ENCODE measurements around the gene GLCCI1.
"Not testable (repeated sequence)": the region's sequence is repeated elsewhere in the genome, so short reads cannot be mapped to it uniquely, and the experiment has no call there.

The GLCCI1 gene

DNA sequence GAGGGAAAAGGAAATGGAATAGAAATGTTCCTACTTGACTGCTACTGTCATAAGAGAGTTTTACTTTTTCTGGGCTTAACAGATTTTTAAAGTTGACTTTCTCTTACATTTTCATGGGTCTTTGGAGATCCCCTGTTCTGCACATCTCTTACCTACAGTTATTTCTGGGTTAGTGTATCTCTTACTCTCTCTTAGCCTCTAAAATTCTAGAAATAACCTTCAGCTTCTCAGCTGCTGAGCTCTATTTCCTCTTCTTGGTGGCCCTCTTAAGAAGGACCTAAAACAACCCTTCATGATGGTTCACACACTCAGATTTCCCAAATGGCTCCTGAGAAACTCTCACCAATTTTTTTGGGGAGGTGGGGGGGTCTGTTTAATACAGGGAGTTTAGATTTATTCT lies 79.5 kb downstream of the GLCCI1 start:
- not testable (repeated sequence) for DNase-seq

DNA sequence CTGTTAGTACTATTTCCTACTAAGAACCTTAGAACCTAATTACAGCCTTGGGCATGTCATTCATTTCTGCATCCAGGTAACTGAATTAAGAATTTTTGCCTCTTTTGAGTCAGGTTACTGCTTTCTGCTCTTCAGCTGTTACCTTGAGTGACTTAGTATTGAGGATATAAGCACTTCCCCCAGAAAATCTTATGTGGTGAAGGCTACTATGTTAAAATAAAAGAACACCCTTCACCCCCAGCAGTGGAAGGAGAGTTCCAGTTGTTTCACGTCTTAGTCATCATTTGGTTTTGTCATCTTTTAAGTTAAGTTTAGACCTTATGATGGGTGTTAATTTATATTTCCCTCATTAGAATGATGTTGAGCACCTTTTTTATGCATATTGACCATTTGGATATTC lies 82.8 kb downstream of the GLCCI1 start:
- DNase-seq = no peak

DNA sequence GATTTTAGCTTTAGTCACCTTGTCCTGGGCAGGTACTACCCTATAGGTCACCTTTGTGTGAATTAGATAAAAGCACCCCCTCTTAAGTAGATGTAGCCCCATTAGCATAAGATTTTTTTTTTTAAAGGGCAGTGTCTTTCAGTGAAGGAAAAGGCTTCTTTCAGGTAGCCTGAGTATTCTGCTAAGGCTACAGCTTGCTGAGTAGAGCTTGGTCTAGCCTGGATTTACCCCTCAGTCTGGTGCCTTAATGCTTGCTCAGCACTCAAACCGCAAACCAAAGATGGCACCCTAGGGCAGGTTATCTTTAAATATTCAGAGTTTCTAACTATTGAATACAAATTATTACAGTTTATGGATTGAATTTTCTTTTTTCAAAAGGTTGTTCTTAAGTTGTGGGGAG lies 83.4 kb downstream of the GLCCI1 start:
- DNase-seq = no peak

DNA sequence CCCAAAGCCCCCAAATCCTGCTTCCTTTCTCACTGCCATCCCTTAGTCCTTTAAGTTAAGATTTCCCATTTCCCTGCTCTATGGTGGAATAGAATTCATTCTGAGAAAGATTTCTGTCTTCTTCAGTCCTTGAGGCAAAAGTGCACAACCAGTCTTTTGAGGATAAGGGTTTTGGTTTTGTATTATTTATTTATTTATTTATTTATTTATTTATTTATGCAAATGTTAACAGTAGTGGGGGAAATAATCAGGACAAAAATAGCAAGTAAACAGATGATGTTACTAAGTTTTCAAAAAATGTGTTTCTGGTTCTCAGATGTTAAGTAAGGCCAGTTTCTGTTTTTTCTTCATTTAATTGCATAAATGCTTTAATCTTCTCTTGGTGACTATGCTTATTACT lies 84.2 kb downstream of the GLCCI1 start:
- no peak for DNase-seq

DNA sequence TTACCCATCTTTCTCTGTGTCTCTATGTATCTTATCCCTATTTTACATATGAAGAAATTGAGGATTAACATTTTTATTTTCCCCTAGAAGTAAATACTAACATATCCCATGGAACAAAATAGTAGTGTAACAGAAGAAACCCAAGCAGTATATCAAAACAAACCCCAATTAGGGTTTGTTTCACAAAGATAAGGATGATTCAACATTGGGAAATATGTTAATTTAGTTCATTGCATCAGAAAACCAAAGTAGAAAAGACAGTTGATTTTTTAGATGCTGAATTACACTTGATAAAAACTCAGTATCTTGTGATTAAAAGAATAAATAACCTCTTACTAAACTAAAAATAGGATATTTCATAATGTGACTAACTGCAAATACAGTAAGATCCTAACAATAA lies 87.8 kb downstream of the GLCCI1 start:
- DNase-seq = no peak

DNA sequence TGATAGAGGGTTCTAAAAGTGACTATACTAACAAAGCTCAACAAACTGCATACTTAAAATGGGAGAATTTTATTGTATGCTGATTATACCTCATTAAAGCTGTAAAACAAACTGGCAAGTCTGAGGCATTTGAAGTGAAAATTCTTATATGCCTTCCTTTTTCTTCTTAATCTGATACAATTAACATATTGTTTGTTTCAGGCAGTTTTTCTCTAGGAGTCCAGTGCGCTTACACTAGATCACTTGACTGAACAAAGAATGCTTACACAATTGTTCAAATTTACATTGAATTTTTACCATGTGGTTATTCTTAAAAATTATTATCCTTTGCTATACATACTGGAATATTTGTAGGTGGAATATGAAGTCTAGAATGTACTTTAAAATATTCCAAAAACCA lies 89.0 kb downstream of the GLCCI1 start:
- DNase-seq = no peak

DNA sequence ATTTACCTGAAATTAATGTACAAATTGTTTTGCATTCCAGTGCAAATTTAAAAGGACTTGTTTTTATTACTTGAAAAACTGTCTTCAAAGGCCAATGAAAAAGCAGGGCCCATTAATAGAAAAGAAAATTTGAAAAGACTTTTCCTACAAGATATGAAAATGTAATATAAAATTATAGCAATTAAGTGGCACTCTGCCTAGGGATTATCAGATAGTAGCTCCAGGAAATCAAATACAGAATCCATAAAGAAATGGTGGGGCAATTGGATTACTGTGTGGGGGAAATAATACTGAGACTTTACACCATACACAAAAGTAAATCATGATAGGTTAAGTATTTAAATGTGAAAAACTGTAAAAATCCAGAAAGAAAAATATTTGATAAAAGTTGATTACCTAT lies 89.7 kb downstream of the GLCCI1 start:
- no peak for DNase-seq

DNA sequence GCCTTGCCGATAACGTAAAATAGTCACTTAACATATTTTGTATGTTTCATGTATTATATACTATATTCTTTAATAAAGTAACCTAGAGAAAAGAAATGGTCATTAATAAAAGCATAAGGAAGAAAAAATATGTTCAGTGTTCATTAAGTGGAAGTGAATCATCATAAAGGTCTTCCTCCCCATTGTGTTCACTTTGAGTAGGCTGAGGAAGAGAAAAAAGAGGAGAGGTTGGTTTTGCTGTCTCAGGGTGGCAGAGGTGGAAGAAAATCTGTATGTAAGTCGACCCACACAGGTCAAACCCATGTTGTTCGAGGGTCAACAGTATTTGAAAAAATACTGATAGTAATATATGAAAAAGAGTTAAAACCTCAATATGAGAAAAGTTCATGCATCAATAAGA lies 90.3 kb downstream of the GLCCI1 start:
- no peak for DNase-seq

DNA sequence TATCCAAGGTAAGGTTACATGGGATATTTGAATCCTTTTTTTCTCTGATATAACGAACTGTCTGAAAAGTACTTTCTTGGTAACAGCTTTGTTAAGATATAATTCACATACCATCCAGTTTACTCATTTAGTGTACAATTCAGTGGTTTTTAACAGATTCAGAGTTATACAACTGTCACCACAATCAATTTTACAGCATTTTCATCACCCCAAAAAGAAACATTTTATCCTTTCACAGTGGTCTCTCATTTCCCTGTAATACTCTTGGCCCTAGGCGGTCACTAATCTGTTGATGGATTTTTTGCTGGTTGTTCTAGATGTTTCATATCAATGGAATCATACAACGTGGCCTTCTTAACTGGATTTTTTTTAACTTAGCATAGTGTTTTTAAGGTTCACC lies 91.6 kb downstream of the GLCCI1 start:
- DNase-seq = no peak

DNA sequence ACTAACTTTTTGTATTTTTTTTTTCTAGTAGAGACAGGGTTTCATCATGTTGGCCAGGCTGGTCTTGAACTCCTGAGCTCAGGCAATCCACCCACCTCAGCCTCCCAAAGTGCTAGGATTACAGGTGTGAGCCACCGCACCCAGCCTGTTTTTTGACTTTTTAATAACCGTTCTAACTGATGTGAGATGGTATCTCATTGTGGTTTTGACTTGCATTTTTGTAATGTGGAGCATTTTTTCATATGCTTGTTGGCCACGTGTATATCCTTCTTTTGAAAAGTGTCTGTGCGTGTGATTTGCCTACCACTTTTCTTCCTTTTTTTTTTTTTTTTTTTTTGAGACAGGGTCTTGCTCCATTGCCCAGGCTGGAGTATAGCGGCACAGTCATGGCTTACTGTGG lies 94.7 kb downstream of the GLCCI1 start:
- DNase-seq = not testable (repeated sequence)

DNA sequence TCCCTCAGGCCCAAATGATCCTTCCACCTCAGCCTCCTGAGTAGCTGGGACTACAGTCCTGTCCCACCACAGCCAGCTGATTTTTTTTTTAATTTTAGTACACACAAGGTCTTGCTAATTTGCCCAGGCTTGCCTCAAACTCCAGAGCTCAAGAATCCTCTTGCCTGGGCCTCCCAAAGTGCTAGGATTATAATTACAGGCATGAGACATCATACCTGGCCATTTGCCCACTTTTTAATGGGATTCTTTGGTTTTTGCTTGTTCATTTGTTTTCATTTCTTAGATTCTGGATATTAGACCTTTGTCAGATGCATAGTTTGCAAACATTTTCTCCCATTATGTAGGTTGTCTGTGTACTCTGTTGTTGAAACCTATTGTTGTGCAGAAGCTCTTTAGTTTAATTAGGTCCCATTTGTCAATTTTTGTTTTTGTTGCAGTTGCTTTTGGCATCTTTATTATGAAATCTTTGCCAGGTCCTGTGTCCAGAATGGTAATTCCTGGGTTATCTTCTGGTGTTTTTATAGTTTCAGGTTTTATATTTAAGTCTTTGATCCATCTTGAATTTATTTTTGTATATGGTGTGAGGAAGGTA lies 95.2 kb downstream of the GLCCI1 start:
- DNase-seq = no peak

DNA sequence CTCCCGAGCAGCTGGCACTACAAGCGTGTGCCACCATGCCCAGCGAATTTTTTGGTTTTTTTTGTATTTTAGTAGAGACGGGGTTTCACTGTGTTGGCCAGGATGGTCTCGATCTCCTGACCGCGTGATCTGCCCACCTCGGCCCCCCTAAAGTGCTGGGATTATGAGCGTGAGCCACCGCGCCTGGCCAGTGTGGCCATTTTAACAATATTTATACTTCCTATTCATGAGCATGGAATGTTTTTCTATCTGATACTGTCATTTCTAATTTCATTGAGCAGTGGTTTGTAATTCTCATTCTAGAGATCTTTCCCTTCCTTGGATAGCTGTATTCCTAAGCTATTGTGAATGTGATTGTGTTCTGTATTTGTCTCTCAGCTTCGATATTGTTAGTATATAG lies 96.2 kb downstream of the GLCCI1 start:
- no peak for DNase-seq

DNA sequence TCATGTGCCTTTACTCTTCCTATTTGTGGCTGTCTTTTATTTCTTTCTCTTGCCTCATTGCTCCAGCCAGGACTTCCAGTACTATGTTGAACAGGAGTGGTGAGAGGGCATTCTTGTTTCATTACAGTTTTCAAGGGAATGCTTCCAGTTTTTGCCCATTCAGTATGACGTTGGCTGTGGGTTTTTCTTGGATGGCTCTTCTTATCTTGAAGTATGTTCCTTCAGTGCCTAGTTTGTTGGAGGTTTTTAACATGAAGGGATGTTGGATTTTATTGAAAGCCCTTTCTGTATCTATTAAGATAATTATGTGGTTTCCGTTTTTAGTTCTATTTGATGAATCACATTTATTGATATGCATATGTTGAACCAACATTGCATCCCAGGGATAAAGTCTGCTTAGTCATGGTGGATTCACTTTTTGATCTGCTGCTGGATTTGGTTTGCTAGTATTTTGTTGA lies 96.8 kb downstream of the GLCCI1 start:
- no peak for DNase-seq

DNA sequence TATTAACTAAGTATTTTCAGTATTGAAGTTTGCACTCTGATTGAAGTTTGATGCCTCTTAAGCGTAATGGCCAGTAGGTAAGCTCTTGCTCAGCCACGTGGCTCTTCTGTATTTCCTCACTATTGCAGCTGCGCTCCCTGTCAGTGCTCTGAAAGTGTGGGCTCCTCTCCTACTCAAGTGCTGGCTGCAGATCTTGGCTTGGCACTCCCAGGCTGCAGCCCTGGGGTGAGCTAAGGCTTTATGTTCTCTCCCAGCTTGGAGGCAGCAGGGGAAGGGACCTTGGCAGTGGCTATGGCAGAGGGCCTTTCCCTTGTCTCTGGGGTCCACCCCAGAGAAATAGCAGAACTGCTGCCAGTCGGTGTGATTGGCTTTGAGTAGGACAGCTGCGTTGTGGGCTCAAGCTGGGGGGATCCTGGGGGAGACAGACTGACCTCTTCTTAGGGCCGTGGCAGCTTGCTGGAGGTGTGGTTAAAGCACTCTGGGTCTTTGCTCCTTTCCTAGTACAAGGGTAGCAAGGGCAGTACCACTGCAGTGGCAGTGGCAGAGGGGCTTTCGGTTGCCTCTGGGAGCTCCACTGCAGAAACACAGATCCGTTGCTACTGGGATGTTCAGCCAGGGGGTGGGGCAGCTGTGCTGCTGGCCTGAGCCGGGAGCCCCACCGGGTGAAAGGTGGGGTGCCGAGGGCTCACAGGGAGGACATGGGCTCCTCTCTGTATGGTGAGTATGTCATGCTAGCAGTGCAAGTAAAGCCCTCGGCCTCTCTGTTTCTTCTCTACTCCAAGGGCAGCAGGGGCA lies 100.5 kb downstream of the GLCCI1 start:
- DNase-seq = no peak

DNA sequence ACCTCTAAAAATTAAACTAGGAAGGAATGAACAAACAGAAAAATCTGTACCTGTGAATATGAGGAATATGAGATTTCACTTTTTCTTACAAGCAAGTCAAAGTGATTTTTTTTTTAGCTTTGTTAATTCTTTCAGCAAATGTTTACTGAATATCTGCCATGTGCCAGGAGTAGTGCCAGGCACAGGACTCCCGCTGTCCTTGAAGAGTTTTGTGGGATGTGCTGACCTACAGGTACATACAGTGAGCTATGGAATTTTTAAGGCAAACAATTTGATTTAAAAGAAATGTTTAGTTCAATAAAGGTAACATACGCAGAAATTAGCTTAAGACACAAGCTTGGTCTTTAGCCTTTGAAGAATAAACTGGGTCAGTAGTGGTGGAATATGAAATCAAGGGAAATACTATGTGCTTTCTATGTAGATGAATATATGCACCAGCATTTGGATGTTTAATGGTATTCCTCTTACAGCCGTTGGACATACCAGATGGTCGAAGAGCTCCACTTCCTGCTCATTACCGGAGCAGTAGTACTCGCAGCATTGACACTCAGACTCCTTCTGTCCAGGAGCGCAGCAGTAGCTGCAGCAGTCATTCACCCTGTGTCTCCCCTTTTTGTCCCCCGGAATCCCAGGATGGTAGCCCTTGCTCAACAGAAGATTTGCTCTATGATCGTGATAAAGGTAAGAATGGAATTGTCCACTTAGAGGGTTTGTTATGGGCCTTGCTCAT lies 102.0 kb downstream of the GLCCI1 start:
- no peak for DNase-seq

DNA sequence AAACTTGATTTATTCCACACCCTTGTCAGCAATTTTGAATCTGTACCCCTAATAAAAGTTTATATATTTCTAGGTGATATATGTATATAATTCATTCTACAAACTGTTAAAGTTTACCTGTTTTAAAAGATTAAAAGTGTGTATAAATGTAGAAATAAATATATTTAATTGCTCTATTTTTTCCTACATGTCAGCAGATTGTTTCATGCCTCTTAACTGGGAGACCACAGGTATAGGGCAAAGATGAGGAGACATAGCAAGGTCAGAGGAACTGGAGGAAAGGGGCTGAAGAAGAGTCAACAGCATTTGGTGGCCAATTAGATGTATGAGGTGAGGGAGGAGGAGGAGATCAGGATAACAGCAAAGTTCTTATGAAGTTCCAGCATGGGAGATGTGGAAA lies 109.8 kb downstream of the GLCCI1 start:
- DNase-seq = no peak

DNA sequence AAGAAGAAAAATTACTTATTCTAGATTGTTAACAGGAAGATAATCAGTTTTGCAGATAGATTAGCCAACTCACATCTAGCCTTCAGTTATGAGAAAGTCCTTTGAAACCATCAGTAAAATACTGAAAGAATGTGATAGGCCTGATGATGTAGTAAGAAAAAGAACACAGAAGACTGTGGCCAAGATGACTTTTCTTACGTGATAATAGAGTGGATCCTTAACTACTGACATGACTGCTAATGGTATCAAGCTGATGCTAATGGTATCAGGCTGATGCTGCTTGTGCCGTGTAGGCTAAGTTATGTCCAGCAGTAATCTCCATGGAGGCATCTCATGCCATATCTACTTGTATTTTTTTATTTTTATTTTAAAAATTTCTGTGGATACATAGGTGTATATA lies 114.2 kb downstream of the GLCCI1 start:
- DNase-seq = no peak

DNA sequence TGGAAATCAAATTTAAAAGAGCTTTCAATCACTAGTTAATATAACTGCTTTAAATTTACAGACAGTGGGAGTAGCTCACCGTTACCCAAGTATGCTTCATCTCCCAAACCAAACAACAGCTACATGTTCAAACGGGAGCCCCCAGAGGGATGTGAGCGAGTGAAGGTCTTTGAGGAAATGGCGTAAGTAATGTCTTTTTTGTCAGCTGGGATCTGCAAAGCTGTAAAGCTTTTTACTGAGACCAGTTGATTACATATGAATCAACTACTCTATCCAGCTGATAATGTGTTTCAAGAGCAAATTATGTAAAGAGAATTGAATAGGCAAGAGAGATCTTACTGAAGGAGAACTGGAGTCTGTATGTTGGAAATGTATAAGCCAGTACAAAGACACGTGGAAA lies 116.2 kb downstream of the GLCCI1 start:
- no peak for DNase-seq

DNA sequence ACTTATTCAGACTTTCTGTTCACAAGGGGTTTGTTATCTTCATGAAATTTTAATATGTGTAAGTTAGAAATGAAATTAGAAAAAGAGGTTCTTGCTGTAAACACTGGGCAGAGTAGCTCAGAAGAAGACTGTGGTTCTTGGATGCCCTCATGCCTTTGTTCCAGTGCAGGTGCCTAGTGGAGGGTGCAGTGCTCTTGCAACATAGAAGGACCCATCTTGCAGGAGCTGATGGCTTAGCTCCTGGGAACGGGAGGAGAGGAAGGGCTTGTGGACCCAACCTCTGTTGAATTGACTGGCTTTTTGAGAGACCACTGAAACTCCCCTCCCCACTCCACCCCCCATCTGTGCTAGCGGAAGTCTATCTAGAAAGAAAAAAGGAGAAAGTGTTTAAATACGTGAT lies 116.8 kb downstream of the GLCCI1 start:
- DNase-seq = no peak

DNA sequence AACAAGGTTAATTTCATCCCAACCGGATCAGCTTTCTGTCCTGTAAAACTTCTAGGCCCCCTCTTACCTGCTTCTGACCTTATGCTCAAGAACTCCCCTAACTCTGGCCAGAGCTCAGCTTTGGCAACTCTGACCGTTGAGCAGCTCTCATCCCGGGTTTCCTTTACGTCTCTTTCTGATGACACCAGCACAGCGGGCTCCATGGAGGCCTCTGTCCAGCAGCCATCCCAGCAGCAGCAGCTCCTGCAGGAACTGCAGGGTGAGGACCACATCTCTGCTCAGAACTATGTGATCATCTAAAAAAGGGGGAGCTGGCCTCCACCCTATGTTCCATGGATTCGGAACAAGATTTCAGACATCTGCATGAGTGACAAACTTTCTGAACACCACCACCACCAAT lies 117.6 kb downstream of the GLCCI1 start:
- DNase-seq = no peak

DNA sequence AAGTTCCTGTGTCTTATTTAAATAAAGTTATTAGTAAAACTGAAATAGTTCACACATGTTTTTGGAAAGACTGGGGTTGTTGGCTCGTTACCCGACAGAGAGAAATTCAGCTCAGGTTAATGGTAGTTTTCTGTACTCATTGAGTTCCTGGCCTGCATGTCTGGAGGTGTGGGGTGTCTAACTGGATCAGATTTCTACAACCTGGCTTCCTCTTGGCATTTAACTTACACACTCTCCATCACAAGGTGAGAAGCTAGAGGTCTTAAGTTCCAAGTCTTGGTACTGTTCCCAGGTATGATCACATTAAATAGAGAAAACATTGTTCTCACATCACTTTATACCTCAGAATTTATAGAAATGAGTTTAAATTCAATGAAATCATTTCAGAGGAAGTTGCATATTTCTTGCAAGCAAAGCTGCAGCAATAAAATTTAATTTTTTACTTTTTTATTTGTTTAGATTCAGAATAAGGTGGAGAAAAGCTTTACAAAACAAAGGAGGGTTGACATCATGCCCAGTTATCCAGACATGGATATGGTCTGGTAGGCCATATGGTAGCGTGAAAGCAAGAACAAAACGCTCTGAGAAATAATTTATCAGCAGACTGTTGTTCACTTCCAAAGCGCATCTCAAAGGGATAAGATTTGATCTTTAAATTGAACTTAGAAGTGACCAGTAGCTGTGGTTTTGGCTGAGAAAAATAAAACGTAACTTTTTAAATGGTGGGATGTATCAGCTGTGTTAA lies 120.6 kb downstream of the GLCCI1 start:
- DNase-seq = no peak

DNA sequence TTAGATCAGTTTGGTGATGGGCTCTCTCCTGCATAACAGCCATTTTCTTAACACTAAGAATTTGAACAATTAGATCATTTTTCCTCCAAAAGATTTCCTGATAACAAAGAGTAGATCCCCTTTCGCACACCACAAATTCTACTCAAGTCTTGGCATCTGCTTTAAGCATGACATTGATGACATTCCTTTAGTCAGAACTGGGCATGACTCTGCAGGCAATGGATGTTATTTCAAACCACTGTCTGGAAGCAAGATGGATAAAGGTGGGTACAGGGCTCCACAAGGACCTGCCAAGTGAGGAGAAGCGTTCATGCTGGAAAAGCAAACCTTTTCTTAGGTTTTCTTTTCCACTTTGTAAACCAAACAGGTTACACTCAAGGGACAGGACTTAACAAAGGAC lies 123.5 kb downstream of the GLCCI1 start:
- DNase-seq = no peak
